ENCODE data around the gene OTOG.
"Not testable (repeated sequence)": the region's sequence is repeated elsewhere in the genome, so short reads cannot be mapped to it uniquely, and the experiment has no call there.

DNA sequence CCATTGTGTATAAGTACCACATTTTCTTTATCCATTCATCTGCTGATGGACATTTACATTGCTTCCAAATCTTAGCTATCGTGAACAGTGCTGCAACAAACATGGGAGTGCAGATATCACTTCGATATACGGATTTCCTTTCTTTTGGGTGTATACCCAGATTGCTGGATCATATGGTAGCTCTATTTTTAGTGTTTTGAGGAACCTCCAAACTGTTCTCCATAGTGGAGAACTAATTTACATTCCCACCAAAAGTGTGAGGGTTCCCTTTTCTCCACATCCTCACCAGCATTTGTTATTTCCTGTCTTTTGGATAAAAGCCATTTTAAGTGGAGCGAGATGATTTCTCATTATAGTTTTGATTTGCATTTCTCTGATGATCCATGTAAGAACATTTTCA lies 75.7 kb downstream of the OTOG start:
- TF ChIP-seq, protein P1, sequence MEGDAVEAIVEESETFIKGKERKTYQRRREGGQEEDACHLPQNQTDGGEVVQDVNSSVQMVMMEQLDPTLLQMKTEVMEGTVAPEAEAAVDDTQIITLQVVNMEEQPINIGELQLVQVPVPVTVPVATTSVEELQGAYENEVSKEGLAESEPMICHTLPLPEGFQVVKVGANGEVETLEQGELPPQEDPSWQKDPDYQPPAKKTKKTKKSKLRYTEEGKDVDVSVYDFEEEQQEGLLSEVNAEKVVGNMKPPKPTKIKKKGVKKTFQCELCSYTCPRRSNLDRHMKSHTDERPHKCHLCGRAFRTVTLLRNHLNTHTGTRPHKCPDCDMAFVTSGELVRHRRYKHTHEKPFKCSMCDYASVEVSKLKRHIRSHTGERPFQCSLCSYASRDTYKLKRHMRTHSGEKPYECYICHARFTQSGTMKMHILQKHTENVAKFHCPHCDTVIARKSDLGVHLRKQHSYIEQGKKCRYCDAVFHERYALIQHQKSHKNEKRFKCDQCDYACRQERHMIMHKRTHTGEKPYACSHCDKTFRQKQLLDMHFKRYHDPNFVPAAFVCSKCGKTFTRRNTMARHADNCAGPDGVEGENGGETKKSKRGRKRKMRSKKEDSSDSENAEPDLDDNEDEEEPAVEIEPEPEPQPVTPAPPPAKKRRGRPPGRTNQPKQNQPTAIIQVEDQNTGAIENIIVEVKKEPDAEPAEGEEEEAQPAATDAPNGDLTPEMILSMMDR (conservative IDR thresholded peaks at IDR 0.05 in 1 of 2, IDR thresholded peaks at IDR 0.05 in 1 of 2; ENCODE audit: extremely low read depth in 1 of 2, insufficient read depth in 1 of 2, low read depth in 1 of 2, low read length in 2 of 2): not testable (repeated sequence)
- not testable (repeated sequence) for TF ChIP-seq EZH2 (IDR thresholded peaks at IDR 0.05; ENCODE audit: borderline replicate concordance, low read length)
